Measurements from ENCODE around the gene NADSYN1. TPM values are rescaled to one million over a fixed set of nuclear protein-coding genes. Genes with fewer than 3 reads are reported as not detected.
"Not testable (repeated sequence)": the region's sequence is repeated elsewhere in the genome, so short reads cannot be mapped to it uniquely, and the experiment has no call there.

Gene NADSYN1
- total and polyA plus RNA-seq, 4 experiments from 2014 or later = 35.9 to 243 (median 136) TPM

DNA sequence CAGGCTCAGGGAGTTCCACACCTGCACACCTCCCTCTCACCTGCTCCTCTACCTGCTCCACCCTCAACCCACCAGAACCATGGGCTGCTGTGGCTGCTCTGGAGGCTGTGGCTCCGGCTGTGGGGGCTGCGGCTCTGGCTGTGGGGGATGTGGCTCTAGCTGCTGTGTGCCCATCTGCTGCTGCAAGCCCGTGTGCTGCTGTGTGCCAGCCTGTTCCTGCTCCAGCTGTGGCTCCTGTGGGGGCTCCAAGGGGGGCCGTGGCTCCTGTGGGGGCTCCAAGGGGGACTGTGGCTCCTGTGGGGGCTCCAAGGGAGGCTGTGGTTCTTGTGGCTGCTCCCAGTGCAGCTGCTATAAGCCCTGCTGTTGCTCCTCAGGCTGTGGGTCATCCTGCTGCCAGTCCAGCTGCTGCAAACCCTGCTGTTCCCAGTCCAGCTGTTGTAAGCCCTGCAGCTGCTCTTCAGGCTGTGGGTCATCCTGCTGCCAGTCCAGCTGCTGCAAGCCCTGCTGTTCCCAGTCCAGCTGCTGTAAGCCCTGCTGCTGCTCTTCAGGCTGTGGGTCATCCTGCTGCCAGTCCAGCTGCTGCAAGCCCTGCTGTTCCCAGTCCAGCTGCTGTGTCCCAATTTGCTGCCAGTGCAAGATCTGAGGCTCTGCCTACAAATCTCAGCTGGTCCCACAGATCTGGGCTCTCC, 85.1 kb downstream of the NADSYN1 start, which contains the start of gene KRTAP5-8:
KRTAP5-8 (plus strand) TSS at position 49 of the 689 bp plus-strand sequence; CDS start at position 80, 31 bp downstream.
- H3K27ac ChIP-seq (ENCODE audit: low read depth, low read length); H3K27me3 ChIP-seq (ENCODE audit: insufficient read depth, low read length); POLR2A ChIA-PET (ENCODE audit: partially characterized antibody); H3K4me3 Mint-ChIP-seq; intact Hi-C loops (cut with micrococcal nuclease); H3K4me1 Mint-ChIP-seq; CTCF ChIA-PET (ENCODE audit: partially characterized antibody); H3K36me3 ChIP-seq (ENCODE audit: insufficient read depth, low read length); H3K4me3 ChIP-seq (ENCODE audit: low read length in 2 of 2); H3K4me1 ChIP-seq (ENCODE audit: insufficient read depth, low read length); DNase-seq; H3K9me3 ChIP-seq (ENCODE audit: control insufficient read depth in 1 of 2, low read length in 2 of 2); H3K36me3 Mint-ChIP-seq: not testable (repeated sequence)
- Mint-ChIP-seq H3K27me3 (peaks cover 12 to 29% of the 10 kb centered on the region in 2 donors), H3K27ac (peak within 1 kb of the TSS in 1 of 7 donors; percentile 70), H3K9me3 (peaks cover 0 to 18% (median 8%) of the 10 kb centered on the region in 8 donors)

DNA sequence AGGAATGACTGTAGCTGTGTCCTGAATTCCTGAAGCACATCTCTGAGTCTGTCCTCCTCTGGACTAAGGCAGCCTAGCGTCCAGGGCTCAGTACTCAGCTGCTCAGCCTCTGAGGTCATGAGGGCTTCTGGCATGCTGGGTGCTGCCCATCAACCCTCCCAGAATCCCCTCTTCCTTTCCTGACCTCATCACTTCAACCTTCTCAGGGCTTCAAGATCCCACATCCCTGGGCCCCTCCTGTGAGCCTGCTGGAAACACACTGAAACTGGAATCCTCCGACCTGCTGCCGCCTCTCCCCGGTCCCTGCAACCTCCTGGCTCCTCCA, 85.6 kb downstream of the NADSYN1 start:
- DNase-seq = no peak
- intact Hi-C loops (cut with micrococcal nuclease) = no loop called here
- ChIA-PET CTCF (ENCODE audit: partially characterized antibody) (no interaction called here), POLR2A (ENCODE audit: partially characterized antibody) (no interaction called here)
- Mint-ChIP-seq H3K4me1 (no peaks in the 10 kb centered on the region), H3K9me3 (peaks cover 0 to 18% (median 8%) of the 10 kb centered on the region in 8 donors), H3K36me3 (peaks cover 0 to 7% of the 10 kb centered on the region in 2 donors), H3K4me3 (no peak overlapping the region), H3K27me3 (peaks cover 12 to 34% of the 10 kb centered on the region in 2 donors), H3K27ac (no peak overlapping the region)
- Histone ChIP-seq H3K27ac (ENCODE audit: low read depth, low read length) (no peak overlapping the region), H3K4me1 (ENCODE audit: insufficient read depth, low read length) (no peaks in the 10 kb centered on the region), H3K36me3 (ENCODE audit: insufficient read depth, low read length) (no peaks in the 10 kb centered on the region), H3K27me3 (ENCODE audit: insufficient read depth, low read length) (no peaks in the 10 kb centered on the region), H3K4me3 (ENCODE audit: low read length in 2 of 2) (no peak overlapping the region), H3K9me3 (ENCODE audit: control insufficient read depth in 1 of 2, low read length in 2 of 2) (no peaks in the 10 kb centered on the region)

DNA sequence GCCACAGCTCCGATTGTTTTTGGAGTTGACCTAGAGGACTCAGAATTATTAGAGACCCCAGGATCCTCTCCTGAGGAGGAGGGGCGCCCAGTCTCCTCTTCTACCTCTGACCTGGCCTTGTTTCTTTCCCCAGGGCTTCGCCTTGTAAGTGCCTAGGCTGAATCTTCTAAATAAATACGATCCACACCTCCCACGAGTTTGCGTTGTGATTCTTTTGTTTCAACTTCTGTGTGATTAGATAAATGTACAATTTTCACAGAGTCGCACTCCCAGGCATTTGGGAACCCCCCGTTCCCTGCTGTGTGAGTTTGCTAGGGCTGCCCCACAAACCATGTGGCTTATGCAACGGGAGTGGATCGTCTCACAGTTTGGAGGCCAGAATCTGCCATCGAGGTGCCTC, 86.0 kb downstream of the NADSYN1 start:
- intact Hi-C loops (cut with micrococcal nuclease) = no loop called here
- H3K9me3 ChIP-seq (ENCODE audit: control insufficient read depth in 1 of 2, low read length in 2 of 2) = no peaks in the 10 kb centered on the region
- H3K4me3 ChIP-seq (ENCODE audit: low read length in 2 of 2) = no peak overlapping the region
- no peaks in the 10 kb centered on the region for H3K4me1 Mint-ChIP-seq
- H3K27me3 ChIP-seq (ENCODE audit: insufficient read depth, low read length) = no peaks in the 10 kb centered on the region
- H3K4me1 ChIP-seq (ENCODE audit: insufficient read depth, low read length) = no peaks in the 10 kb centered on the region
- ChIA-PET POLR2A (ENCODE audit: partially characterized antibody) (no interaction called here), CTCF (ENCODE audit: partially characterized antibody) (no interaction called here)
- peaks cover 12 to 34% of the 10 kb centered on the region in 2 donors for H3K27me3 Mint-ChIP-seq
- DNase-seq = no peak
- H3K4me3 Mint-ChIP-seq = no peak overlapping the region
- no peaks in the 10 kb centered on the region for H3K36me3 ChIP-seq (ENCODE audit: insufficient read depth, low read length)
- peaks cover 0 to 7% of the 10 kb centered on the region in 2 donors for H3K36me3 Mint-ChIP-seq
- no peak overlapping the region for H3K27ac ChIP-seq (ENCODE audit: low read depth, low read length)
- H3K9me3 Mint-ChIP-seq = peaks cover 0 to 18% (median 8%) of the 10 kb centered on the region in 8 donors
- H3K27ac Mint-ChIP-seq = no peak overlapping the region

DNA sequence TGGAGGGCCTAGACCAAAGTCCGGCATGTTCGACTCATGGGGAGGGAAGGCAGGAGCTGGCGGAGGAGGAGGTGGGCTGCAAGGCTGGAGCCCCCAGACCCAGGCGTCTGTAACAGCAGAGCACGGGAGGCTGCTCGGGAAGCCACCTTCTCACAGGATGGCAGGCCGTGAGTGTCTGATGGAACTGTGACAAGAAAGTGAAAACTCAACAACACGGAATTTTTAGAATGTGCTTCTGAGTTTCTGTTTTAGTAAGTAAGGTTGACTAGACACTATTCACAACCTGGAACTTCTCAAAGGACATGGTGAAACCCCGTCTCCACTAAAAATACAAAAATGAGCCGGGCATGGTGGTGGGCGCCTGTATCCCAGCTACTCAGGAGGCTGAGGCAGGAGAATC, 87.0 kb downstream of the NADSYN1 start:
- POLR2A ChIA-PET (ENCODE audit: partially characterized antibody) = not testable (repeated sequence)

DNA sequence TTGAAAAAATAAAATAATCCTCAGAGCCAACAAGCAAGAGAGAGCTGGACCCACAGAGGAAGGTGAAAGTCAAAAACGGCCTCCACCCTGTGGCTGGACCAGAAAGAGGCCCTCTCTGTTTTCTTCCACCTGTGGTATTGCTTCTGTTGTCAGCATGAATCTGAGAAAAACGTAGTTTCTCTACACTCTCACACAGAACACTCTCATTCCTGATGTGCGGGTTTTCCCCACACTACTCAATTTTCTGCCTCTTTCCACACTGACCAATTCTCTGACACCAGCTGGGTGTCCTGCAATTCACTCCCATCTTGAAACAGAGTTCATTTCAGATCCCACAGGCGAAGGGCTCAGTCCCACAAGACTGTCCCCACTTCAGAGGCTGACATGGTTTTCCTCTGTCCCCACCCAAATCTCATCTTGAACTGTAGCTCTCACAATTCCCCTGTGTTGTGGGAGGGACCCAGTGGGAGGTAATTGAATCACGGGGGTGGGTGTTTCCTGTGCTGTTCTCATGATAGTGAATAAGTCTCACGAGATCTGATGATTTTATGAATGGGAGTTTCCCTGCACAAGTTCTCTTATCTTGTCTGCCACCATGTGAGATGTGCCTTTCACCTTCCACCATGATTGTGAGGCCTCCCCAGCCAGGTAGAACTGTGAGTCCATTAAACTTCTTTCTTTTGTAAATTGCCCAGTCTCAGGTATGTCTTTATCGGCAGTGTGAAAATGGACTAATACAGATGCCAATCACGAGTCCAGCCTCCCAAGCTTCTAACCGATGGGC, 87.7 kb downstream of the NADSYN1 start:
- H3K27me3 ChIP-seq (ENCODE audit: insufficient read depth, low read length); CTCF ChIA-PET (ENCODE audit: partially characterized antibody); intact Hi-C loops (cut with micrococcal nuclease); H3K36me3 ChIP-seq (ENCODE audit: insufficient read depth, low read length); H3K4me3 ChIP-seq (ENCODE audit: low read length in 2 of 2); H3K27ac ChIP-seq (ENCODE audit: low read depth, low read length); DNase-seq; H3K4me3 Mint-ChIP-seq; H3K4me1 ChIP-seq (ENCODE audit: insufficient read depth, low read length); H3K27ac Mint-ChIP-seq; POLR2A ChIA-PET (ENCODE audit: partially characterized antibody); H3K36me3 Mint-ChIP-seq; H3K4me1 Mint-ChIP-seq; H3K9me3 ChIP-seq (ENCODE audit: control insufficient read depth in 1 of 2, low read length in 2 of 2): not testable (repeated sequence)
- H3K9me3 Mint-ChIP-seq = peaks cover 0 to 18% (median 8%) of the 10 kb centered on the region in 8 donors
- peaks cover 12 to 39% of the 10 kb centered on the region in 2 donors for H3K27me3 Mint-ChIP-seq

More for the DNA sequence above, 87.0 kb downstream of the NADSYN1 start:
- H3K4me1 Mint-ChIP-seq; H3K4me1 ChIP-seq (ENCODE audit: insufficient read depth, low read length); intact Hi-C loops (cut with micrococcal nuclease); H3K36me3 Mint-ChIP-seq; H3K27ac Mint-ChIP-seq; H3K27ac ChIP-seq (ENCODE audit: low read depth, low read length); CTCF ChIA-PET (ENCODE audit: partially characterized antibody); H3K27me3 ChIP-seq (ENCODE audit: insufficient read depth, low read length); DNase-seq; H3K4me3 Mint-ChIP-seq; H3K9me3 ChIP-seq (ENCODE audit: control insufficient read depth in 1 of 2, low read length in 2 of 2); H3K36me3 ChIP-seq (ENCODE audit: insufficient read depth, low read length); H3K4me3 ChIP-seq (ENCODE audit: low read length in 2 of 2): not testable (repeated sequence)
- Mint-ChIP-seq H3K27me3 (peaks cover 12 to 35% of the 10 kb centered on the region in 2 donors), H3K9me3 (peaks cover 0 to 18% (median 8%) of the 10 kb centered on the region in 8 donors)

DNA sequence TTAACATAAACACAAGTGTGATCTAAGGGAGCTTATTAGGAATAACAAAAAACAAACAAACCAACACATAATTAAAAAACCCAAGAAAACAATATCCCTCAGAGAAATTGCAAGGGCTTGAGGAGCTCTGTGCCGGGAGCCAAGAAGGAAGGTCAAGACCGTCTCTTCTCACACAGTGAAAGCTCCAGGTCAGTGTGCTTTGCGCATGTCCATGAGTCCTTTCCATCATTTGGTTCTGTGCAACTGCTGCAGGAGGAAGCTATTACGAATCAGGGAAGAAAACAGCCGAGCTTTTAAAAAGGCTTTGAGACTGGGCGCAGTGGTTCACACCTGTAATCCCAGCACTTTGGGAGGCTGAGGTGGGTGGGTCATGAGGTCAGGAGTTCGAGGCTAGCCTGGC, 89.4 kb downstream of the NADSYN1 start:
- peaks cover 0 to 18% (median 8%) of the 10 kb centered on the region in 8 donors for H3K9me3 Mint-ChIP-seq
- POLR2A ChIA-PET (ENCODE audit: partially characterized antibody) = no interaction called here
- Histone ChIP-seq H3K9me3 (ENCODE audit: control insufficient read depth in 1 of 2, low read length in 2 of 2) (no peaks in the 10 kb centered on the region), H3K27ac (ENCODE audit: low read depth, low read length) (no peak overlapping the region), H3K27me3 (ENCODE audit: insufficient read depth, low read length) (no peaks in the 10 kb centered on the region), H3K4me3 (ENCODE audit: low read length in 2 of 2) (no peak overlapping the region), H3K36me3 (ENCODE audit: insufficient read depth, low read length) (no peaks in the 10 kb centered on the region), H3K4me1 (ENCODE audit: insufficient read depth, low read length) (no peaks in the 10 kb centered on the region)
- intact Hi-C loops (cut with micrococcal nuclease) = no loop called here
- H3K4me1 Mint-ChIP-seq = no peaks in the 10 kb centered on the region
- no peak for DNase-seq
- H3K36me3 Mint-ChIP-seq = peaks cover 0 to 7% of the 10 kb centered on the region in 2 donors
- peaks cover 11 to 41% of the 10 kb centered on the region in 2 donors for H3K27me3 Mint-ChIP-seq
- H3K27ac Mint-ChIP-seq = no peak overlapping the region
- CTCF ChIA-PET (ENCODE audit: partially characterized antibody) = no interaction called here
- H3K4me3 Mint-ChIP-seq = no peak overlapping the region

DNA sequence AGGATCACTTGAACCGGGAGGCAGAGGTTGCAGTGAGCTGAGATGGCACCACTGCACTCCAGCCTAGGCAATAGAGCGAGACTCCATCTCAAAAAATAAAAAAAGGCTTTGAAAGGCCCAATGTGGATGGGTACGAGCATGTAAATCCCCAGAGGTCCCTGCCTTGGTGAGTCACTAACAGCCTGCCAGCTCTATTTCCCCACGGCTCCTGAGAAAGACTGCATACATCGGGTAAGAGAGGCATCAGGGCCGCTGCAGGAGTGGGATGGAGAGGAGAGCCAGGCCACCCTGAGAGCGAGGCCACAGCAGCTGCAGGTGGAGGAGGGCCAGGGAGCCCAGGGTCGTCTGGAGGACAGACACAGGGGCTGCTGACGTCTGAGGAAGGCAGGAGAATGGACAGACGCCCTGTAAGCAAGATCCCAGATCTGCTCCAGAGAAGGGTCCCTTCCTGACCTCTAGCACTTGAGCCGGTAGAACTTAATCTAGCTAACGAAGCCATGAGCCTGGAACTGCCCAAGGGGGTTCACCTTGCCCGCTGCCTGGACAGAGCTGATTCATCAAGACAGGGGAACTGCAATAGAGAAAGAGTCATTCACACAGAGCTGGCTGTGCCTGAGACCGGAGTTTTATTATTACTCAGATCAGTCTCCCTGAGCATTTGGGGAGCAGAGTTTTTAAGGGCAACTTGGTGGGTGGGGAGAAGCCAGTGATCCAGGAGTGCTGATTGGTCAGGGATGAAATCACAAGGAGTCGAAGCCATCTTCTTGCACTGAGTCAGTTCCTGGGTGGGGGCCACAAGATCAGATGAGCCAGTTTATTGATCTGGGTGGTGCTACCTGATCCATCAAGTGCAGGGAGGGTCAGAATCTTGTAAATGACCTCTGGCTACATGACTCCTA, 90.1 kb downstream of the NADSYN1 start:
- Mint-ChIP-seq H3K27me3 (peaks cover 14 to 43% of the 10 kb centered on the region in 2 donors), H3K9me3 (peaks cover 0 to 18% (median 8%) of the 10 kb centered on the region in 8 donors), H3K27ac (peak overlapping the region in 1 of 7 donors; percentile 34), H3K4me3 (no peak overlapping the region), H3K36me3 (peaks cover 0 to 7% of the 10 kb centered on the region in 2 donors), H3K4me1 (no peaks in the 10 kb centered on the region)
- Histone ChIP-seq H3K36me3 (ENCODE audit: insufficient read depth, low read length) (no peaks in the 10 kb centered on the region), H3K4me3 (ENCODE audit: low read length in 2 of 2) (no peak overlapping the region), H3K27ac (ENCODE audit: low read depth, low read length) (no peak overlapping the region), H3K27me3 (ENCODE audit: insufficient read depth, low read length) (no peaks in the 10 kb centered on the region), H3K4me1 (ENCODE audit: insufficient read depth, low read length) (no peaks in the 10 kb centered on the region), H3K9me3 (ENCODE audit: control insufficient read depth in 1 of 2, low read length in 2 of 2) (no peaks in the 10 kb centered on the region)
- intact Hi-C loops (cut with micrococcal nuclease) = no loop called here
- POLR2A ChIA-PET (ENCODE audit: partially characterized antibody) = no interaction called here
- CTCF ChIA-PET (ENCODE audit: partially characterized antibody) = interaction anchor here (0.6 kb wide), 1 partner anchor 41 kb away, joined by 3 read pairs; no protein-coding TSS in a partner anchor
- no peak for DNase-seq

Data from CD4-positive, alpha-beta memory T cell (primary cell).